Neuron (in vitro differentiated cells): ENCODE measurements around the gene TIMM44.

Experiments used
- H2AFZ ChIP-seq: one replicate; pipeline ENCODE4 v1.6.1; 2013; ENCODE audit warnings: low read depth, mild to moderate bottlenecking, inconsistent platforms, low read length, moderate library complexity
- H3K27me3 ChIP-seq: one replicate; pipeline ENCODE4 v1.6.1; 2013; ENCODE audit warnings: low read length; ENCODE audit not compliant: insufficient read depth
- H3K36me3 ChIP-seq: one replicate; pipeline ENCODE4 v1.6.1; 2013; ENCODE audit warnings: low read length; ENCODE audit not compliant: insufficient read depth
- H3K4me1 ChIP-seq: one replicate; pipeline ENCODE4 v1.6.1; 2013; ENCODE audit warnings: low read length; ENCODE audit not compliant: insufficient read depth
- H3K4me3 ChIP-seq: 2 replicates; pipeline ENCODE4 v1.5.1; 2013; ENCODE audit warnings: mild to moderate bottlenecking, low read length, moderate library complexity
- H3K9me3 ChIP-seq: one replicate; pipeline ENCODE4 v1.6.1; 2013; ENCODE audit warnings: low read length

TIMM44 gene

DNA sequence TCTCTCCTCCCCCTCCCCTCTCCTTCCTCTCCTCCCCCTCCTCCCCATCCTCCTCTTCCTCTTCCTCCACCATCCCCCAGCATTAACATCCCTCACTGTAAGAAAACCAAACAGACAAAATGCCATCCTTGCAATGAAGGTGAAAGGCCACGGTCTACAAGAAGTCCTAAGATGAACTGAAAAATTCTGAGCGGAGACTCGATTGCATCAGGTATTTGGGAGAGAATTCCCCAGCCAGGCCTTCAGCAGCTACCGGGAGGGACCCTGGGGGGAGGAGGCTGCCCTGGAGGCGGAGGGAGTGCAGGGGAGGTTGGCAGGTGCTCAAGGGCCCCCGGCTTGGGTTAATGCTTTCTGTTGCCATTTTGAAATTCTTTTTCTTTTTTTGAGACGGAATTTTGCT, 10.1 kb upstream of the TIMM44 start:
- Histone ChIP-seq H2AFZ (no peak overlapping the region), H3K36me3 (peaks cover 3% of the 10 kb centered on the region), H3K27me3 (no peaks in the 10 kb centered on the region), H3K4me1 (no peaks in the 10 kb centered on the region), H3K4me3 (no peak overlapping the region), H3K9me3 (no peaks in the 10 kb centered on the region)

DNA sequence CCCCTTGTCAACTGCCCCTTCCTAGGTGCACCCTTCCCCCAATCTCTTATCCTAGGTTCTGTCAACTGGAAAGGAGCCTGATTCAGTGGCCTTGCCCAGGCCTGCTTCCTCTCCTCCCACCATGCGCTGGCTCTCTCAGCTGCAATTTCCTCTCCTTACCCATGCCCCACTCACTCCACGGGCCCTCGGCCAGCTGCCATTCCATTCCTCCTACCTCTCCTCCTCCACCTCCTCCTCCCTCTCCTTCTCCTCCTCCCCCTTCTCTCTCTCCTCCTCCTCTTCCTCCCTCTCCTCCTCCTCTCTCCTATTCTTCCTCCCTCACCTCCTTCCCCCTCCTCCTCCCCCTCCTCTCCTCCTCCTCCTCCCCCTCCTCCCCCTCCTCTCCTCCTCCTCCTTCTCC, 9.6 kb upstream of the TIMM44 start:
- Histone ChIP-seq H3K36me3 (no peaks in the 10 kb centered on the region), H2AFZ (no peak overlapping the region), H3K27me3 (no peaks in the 10 kb centered on the region), H3K4me3 (no peak overlapping the region), H3K4me1 (no peaks in the 10 kb centered on the region), H3K9me3 (no peaks in the 10 kb centered on the region)

DNA sequence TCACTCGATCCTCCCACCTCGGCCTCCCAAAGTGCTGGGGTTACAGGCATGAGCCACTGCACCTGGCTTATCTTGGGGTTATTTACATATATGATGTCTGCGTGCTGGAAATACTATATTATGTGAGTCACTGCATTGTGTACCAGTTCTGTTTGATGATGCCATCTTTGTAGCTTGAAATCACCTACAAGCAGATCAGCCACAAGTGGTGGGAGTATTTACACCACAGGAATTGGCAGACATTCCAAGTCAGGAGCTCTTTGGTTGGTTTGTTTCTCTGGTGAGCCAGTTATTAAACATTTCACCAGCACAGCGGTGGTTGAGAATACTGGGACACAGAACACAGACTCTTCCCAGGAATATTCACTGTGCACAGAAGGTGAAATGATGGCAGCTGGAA, 4.5 kb upstream of the TIMM44 start:
- H3K4me3 ChIP-seq = no peak overlapping the region
- no peaks in the 10 kb centered on the region for H3K4me1 ChIP-seq
- no peaks in the 10 kb centered on the region for H3K27me3 ChIP-seq
- H3K9me3 ChIP-seq = peaks cover 1% of the 10 kb centered on the region
- no peak overlapping the region for H2AFZ ChIP-seq
- no peaks in the 10 kb centered on the region for H3K36me3 ChIP-seq

DNA sequence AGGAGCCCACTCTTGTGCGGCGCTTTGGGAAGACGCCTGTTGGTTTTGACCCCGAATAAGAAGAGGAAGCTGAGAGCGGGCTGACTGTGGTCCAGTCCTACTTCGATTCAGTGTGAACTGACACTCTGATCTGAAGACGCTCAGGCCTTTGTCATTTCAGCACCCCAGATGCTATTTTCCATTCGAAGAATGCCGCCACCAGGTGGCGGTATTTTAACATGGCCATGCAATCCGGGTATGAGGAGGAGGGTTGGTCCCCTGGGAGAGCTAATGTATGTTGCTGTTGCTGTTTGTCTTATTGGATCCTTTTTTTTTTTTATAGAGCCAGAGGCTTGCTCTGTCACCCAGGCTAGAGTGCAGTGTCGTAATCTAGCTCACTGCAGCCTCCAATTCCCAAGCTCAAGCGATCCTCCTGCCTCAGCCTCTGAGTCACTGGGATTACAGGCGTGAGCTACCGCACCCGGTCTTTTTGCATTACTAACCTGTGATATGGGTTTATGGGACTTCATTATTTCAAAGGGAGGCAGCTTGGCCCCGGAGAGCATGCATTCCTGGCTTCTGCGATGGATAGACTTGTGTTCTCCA, 803 bp upstream of the TIMM44 start:
- Histone ChIP-seq H3K36me3 (peaks cover 16% of the 10 kb centered on the region), H3K9me3 (peaks cover 1% of the 10 kb centered on the region), H2AFZ (peak overlapping the region; percentile 40), H3K4me1 (peaks cover 6% of the 10 kb centered on the region), H3K27me3 (no peaks in the 10 kb centered on the region), H3K4me3 (peak overlapping the region; percentile 91)

DNA sequence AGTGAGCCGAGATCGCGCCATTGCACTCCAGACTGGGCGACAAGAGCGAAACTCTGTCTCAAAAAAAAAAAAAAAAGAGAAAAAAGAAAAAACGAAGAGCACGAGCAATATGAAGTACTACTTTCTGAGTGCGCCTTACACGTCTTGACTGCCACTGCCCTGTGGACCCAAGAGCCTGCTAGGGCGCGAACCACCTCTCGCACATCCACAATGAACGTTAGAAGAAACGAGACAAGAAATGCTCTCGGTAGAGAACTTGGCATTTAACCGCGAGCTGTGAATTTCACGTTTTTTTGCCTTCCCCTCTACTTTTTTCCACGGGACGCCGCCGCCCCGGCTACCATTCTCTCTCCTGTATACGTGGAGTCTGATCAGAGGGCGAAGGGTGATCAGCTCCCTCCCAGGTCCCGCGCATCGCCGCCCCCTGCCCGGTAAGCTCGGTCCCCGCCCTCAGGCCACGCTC, 454 bp downstream of the TIMM44 start:
- Histone ChIP-seq H3K9me3 (peaks cover 1% of the 10 kb centered on the region), H3K27me3 (no peaks in the 10 kb centered on the region), H3K4me3 (peak overlapping the region; percentile 91), H3K36me3 (peaks cover 24% of the 10 kb centered on the region), H2AFZ (peak overlapping the region; percentile 68), H3K4me1 (peaks cover 6% of the 10 kb centered on the region)

DNA sequence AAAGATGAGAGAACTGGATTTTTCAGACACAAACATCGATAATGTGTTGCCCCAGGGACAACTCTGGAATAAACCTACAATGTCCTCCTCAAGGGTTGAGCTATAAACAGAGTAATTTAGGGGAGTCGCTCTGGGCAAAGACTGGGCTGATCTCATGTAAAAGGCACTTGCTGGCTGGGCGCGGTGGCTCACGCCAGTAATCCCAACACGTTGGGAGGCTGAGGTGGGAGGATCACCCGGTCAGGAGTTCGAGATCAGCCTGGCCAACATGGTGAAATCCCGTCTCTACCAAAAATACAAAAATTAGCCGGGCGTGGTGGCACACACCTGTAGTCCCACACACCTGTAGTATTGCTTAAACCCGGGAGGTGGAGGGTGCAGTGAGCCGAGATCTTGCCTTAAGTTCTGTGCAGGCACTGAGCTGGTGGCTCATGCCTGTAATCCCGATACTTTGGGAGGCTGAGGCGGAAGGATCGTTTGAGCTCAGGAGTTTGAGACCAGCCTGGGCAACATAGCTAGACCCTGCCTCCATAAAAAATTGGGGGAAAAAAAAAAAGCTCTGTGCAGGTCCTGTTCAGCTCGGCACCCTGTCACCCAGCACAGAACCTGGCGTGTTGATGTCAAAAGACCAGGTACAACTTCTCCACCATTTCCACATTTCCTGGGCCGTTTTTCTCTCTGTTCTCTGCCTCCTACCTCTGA, 1.4 kb downstream of the TIMM44 start:
- H2AFZ ChIP-seq = no peak overlapping the region
- H3K4me1 ChIP-seq = peaks cover 6% of the 10 kb centered on the region
- H3K36me3 ChIP-seq = peaks cover 30% of the 10 kb centered on the region
- H3K4me3 ChIP-seq = peak overlapping the region; percentile 91
- no peaks in the 10 kb centered on the region for H3K9me3 ChIP-seq
- no peaks in the 10 kb centered on the region for H3K27me3 ChIP-seq

DNA sequence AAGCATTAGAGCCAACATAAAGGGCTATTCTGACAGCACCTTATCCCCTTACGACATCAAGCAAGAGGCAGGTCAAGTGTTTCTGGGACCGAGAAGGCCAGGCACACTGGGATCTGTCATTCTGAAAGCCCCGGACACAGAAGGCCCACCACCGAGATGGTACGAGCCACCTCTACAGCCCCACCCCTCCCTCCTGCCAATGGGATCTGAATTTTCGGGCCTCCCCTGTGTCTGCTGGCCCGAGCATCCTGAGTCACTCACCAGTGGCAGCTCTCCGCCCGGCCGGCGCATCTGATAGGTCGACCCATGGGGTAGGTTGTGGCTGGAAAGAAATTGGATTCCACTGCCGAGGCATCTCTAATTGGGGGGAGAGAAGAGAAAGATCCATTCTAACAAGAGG, 2.6 kb downstream of the TIMM44 start:
- H3K9me3 ChIP-seq = no peaks in the 10 kb centered on the region
- no peaks in the 10 kb centered on the region for H3K27me3 ChIP-seq
- peaks cover 39% of the 10 kb centered on the region for H3K36me3 ChIP-seq
- no peak overlapping the region for H3K4me3 ChIP-seq
- peaks cover 6% of the 10 kb centered on the region for H3K4me1 ChIP-seq
- H2AFZ ChIP-seq = no peak overlapping the region

DNA sequence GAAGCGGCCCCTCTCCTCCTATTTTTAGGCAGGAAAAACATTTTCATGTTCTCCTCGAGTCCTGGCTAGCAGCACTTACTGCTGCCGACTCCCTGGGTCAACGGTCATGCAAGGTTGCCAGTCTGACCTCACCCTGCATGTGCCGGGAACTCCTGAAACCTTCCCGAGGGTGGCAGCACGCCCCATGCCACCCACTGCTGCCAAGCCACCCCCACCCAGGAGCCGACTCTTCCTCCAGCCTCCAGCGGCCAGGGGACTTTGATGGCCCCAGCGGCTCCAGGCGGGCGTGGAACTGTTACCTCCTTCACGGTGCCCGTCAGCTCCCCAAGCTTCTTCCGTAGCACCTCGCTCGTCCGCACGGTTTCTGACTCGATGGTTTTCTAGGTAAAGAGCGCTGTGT, 8.7 kb downstream of the TIMM44 start:
- peaks cover 78% of the 10 kb centered on the region for H3K36me3 ChIP-seq
- H3K4me3 ChIP-seq = no peak overlapping the region
- no peaks in the 10 kb centered on the region for H3K27me3 ChIP-seq
- H3K9me3 ChIP-seq = no peaks in the 10 kb centered on the region
- no peaks in the 10 kb centered on the region for H3K4me1 ChIP-seq
- H2AFZ ChIP-seq = no peak overlapping the region

DNA sequence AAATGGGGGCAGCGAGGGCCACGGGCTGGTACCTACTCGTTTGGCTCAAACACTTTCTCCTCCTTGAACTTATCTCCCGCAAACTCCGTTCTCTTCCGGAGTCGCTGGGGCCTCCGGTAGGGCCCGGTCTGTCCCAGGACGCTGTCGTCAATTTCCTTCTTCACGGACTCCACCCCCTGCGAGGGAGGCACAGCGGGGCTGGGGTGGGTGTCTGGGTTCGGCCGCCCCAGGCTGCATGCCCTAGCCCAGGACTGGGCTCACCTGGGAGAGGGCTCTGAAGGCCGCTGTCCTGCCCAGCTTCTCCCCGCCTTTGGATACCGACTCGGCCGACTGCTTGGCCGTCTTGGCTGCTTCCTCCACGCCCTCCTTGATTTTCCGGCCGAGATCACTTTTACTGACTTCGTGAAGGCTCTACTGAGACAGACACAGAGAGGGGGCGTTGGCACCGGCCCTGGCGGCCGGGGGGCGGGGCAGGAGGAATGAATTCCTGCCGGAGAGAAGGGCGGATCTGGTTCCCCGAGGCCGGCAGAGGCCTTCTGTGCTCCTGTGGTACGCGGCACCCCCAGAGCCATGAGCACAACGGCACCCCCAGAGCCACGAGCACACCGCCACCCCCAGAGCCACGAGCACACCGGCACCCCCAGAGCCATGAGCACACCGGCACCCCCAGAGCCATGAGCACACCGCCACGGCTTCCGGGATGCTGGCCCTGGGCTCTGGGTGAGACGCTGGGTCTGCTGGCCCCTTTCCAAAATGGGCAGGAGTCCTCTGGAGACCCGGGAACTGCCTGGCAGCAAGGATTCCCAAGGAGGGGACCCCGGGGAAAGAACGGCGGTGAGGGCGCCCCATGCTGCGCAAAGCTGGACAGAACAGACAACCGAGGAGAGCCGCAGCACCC, 9.4 kb downstream of the TIMM44 start:
- no peak overlapping the region for H3K4me3 ChIP-seq
- H3K27me3 ChIP-seq = no peaks in the 10 kb centered on the region
- no peaks in the 10 kb centered on the region for H3K9me3 ChIP-seq
- H2AFZ ChIP-seq = no peak overlapping the region
- H3K4me1 ChIP-seq = peaks cover 6% of the 10 kb centered on the region
- H3K36me3 ChIP-seq = peaks cover 76% of the 10 kb centered on the region

DNA sequence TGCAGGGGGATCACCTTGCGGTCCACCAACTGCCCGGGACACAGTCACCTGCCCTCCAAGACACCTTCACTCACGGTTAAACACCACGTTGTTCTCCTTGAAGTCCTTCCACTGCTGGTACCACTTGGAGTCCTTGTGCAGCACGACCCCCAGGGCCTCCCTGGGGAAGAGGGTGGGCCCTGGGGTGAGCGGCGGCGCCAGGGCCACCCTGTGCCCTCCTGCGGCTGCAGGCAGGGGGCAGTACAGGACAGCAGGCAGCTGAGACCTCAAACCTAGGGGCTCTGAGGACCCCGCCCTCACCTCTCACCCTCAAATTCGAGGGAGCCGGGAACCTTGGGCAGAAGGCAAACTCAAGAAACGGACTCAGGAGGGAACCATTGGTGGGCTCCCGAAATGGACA, 10.1 kb downstream of the TIMM44 start:
- H3K36me3 ChIP-seq = peaks cover 72% of the 10 kb centered on the region

DNA sequence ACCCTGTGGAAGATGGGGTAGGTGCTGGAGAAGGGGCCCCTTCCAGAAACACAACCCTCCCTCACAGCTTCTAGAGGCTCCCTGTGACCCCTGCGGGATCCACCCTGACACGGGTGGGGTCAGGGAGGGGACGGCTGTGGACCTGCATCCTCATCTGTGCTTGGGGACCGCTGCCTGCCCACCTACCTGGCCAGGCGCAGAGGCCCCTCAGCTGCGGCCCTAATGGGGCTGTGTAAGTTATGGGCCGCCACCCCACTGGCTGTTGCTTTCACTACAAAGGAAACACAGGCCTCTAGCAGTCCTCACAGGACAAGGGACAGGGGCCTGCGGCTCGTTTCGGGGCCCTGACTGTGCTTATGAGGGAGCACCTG, 10.6 kb downstream of the TIMM44 start:
- H3K36me3 ChIP-seq = peaks cover 70% of the 10 kb centered on the region
- H3K9me3 ChIP-seq = no peaks in the 10 kb centered on the region
- peaks cover 9% of the 10 kb centered on the region for H3K4me1 ChIP-seq

More for the DNA sequence above, 10.1 kb downstream of the TIMM44 start:
- H2AFZ ChIP-seq = no peak overlapping the region
- H3K27me3 ChIP-seq = no peaks in the 10 kb centered on the region
- no peak overlapping the region for H3K4me3 ChIP-seq
- H3K9me3 ChIP-seq = no peaks in the 10 kb centered on the region
- peaks cover 9% of the 10 kb centered on the region for H3K4me1 ChIP-seq

DNA sequence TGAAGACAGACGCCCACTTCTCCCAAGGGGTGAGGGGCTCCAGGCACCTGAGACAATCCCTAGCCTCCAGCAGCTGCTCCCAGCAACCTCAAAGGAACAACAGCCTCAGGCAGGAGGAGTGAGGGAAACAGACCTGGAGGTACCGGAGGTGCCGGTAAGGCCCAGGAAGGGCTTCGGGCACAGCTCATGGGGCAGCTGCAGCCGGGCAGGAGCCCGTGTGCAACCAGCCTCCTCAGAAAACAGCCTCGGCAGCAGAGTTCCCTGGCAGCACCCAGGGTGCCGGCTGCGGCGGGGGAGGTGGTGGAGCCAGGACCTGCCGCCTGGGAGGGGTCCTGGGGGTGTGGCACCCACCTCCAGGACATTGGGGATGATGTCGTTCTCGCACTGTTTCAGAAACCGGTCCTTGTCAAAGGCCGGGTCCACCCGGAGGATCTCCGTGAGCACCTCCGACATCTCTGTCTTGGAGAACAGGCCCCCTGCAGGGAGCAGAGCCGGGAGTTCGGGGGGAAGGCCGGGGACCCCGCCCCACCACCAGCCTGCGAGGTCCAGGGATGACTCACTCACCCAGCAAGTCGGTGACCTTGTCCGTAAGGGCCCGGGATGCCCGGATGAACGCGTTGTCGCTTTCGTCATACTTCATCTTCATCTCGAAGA, 11.1 kb downstream of the TIMM44 start:
- no peaks in the 10 kb centered on the region for H3K9me3 ChIP-seq
- H3K36me3 ChIP-seq = peaks cover 68% of the 10 kb centered on the region
- H3K4me1 ChIP-seq = peaks cover 9% of the 10 kb centered on the region

More for the DNA sequence above, 10.6 kb downstream of the TIMM44 start:
- Histone ChIP-seq H3K27me3 (no peaks in the 10 kb centered on the region), H3K4me3 (no peak overlapping the region), H2AFZ (no peak overlapping the region)

More for the DNA sequence above, 11.1 kb downstream of the TIMM44 start:
- no peaks in the 10 kb centered on the region for H3K27me3 ChIP-seq
- H3K4me3 ChIP-seq = no peak overlapping the region
- H2AFZ ChIP-seq = no peak overlapping the region
